GM15510 (cell line): Measurements from ENCODE around the gene SYNE1.

ENCODE experiments used
- POLR2A ChIP-seq: IDR thresholded peaks from 3 replicates; pipeline ENCODE4 v1.6.1; 2011; ENCODE audit warnings: borderline replicate concordance; ENCODE audit not compliant: insufficient read length; ENCODE audit errors: extremely low read depth

SYNE1 gene

DNA sequence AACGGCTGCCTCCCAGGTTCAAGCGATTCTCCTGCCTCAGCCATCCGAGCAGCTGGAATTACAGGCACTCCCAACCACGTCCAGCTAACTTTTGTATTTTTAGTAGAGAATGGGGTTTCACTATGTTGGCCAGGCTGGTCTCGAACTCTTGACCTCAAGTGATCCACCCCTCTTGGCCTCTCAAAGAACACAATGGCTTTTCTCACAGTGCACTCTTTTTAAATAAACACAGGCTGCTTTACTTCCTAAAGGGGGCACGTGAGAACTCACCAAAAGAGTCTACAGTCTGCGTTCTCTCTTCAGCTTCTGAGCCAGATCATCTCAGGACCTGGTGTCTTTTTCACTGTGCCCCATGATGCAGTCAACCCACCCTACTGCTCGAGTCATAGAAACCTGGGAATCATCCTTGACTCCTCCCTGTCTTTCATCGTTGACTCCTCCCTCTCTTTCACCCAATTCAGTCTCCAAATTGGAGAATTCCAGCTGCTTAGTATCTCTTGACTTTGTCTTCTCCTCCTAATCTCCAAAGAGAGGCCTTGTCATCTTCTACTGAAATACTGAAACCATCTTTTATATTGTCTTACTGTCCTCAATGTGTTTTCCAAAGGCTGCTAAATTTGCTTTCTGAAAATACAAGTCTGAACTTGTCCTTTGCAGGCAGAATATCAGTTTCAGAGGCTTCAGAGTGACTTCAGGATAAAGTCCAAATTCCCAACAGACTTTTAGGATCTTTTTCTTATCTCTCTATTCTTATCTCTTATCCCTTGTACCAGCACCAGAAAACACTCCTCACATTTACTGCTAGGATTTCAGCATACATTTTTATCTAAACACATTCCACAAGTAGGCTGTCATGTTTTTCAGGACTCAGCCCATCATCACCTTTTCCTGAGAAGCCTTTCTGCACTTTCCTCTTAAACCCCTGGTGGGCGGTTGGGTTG lies 323.4 kb downstream of the SYNE1 start:
- no peak for TF ChIP-seq POLR2A

GRCh38 chr6:152312434-152312833 lies 324.7 kb downstream of the SYNE1 start:
- no peak for TF ChIP-seq POLR2A

- no peak for TF ChIP-seq POLR2A
These were observed 326.7 kb downstream of the SYNE1 start for GRCh38 chr6:152310371-152310954.

DNA sequence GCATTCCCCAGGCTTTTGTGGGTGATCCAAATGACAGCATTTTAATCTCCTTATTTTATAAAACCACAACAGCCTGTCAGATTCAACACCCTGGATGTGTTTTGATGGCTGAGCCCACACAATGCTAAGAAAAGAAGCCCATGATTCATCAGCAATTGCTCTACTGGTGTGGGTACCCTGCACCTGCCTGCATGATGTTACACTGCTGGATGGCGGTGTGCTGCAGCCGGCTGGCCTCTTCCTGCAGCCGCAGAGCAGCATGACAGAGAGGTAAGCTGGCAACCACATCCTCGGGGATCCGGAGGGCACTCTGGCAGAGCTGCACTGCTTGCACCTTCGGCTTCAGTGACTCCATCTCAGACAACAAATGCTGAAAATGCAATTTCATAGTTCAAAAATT lies 327.5 kb downstream of the SYNE1 start:
- no peak for TF ChIP-seq POLR2A

- no peak for TF ChIP-seq POLR2A
These were observed 328.2 kb downstream of the SYNE1 start for GRCh38 chr6:152309006-152309405.

DNA sequence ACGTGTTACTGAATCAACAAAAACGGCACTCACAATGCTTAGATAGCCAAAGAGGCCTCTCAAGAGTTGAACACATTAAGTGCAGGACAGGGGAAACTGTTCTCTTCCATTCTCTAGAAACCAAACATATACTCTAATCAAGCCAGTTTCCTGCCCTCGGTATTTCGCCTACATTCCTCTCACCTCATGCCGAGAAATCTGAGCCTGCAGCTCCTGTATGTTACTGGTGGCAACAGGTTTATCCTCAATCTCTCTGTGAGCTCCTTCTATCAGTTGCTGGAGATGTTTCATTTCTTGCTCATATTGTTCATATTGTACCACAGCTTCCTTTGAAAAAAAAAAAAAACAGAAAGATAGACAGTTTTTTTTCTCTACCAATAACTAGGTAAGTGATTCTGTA lies 328.9 kb downstream of the SYNE1 start:
- no peak for TF ChIP-seq POLR2A

- no peak for TF ChIP-seq POLR2A
These were observed 331.5 kb downstream of the SYNE1 start for GRCh38 chr6:152305672-152306071.

DNA sequence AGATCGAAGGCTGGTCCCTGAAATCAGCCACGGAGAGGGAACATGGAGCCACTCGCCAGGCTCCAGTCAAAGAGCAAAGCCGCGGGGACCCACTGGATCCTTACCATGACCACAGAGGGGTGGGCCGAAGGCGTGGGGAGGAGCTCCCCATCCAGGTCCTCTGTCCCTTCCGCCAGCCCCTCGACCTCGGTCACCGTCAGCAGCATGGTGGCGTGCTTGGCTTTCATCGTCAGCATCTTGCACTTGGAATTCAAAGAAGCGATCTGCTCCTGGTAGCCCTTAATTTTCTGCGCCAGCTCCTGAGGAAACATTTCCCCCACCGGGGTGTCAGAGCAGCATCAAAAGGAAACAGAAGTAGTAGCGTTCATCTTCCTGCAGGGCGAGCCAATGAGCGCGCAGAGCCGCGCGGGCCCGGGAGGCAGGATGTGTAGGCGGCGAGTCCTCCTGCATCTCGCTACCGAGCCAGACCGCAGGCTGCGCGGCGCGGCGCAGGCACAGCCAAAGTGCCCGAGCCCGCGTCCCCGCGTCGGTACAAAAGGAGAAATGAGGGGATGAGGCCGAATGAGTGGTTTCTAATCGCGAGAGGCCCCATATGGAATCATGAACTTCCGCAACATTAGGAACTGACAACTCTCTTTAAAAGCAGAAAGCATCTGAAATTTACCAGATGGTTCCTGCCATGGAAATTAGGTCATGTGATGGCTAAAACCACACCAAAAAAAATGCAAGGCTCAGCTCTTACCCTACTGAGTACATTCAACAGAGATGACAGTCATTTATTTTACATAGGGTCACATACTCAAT lies 335.2 kb downstream of the SYNE1 start:
- peak; percentile 62 for TF ChIP-seq POLR2A

- TF ChIP-seq POLR2A: no peak
These were observed 336.0 kb downstream of the SYNE1 start for GRCh38 chr6:152301021-152301764.

GRCh38 chr6:152300517-152300916 lies 336.6 kb downstream of the SYNE1 start:
- no peak for TF ChIP-seq POLR2A

DNA sequence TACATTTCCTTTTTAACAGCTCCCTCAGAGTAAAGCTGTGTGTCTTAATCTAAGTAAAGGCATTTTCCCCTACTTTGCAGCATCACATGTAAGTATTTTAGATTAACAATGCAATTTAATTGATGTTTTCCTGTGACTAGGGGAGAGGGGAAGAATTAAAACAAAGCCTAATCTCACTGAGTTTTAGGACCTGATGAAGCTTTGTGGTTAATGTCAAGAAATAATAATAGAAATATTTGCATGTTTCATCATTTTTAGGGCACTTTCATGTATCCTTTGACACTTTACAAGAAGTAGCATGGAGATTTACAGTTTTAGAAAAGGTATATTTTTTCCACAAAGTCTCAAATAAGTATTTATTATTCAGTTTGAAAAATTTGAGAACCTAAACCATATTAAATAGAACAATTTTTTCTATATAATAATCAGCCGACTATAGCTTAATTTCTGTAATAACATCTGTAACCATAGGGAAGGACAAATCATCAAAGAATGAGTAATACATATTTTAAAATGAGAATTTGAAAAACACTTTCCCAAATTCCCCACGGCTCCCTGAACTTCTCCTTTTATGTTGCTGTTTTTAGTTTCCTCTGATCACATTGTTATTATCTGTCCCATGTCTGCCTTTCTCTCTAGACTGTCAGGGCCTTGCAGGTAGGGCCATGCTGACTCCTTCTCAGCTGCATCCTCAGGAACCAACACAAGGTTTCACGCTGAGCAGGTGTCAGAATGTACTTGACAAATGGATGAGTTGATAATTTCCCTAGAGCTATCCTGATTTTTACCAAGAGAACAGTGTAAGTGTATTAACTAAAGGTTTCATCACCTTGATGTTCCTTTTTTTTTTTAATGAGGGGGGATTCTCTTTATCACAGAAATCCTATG lies 338.1 kb downstream of the SYNE1 start:
- TF ChIP-seq POLR2A: no peak

DNA sequence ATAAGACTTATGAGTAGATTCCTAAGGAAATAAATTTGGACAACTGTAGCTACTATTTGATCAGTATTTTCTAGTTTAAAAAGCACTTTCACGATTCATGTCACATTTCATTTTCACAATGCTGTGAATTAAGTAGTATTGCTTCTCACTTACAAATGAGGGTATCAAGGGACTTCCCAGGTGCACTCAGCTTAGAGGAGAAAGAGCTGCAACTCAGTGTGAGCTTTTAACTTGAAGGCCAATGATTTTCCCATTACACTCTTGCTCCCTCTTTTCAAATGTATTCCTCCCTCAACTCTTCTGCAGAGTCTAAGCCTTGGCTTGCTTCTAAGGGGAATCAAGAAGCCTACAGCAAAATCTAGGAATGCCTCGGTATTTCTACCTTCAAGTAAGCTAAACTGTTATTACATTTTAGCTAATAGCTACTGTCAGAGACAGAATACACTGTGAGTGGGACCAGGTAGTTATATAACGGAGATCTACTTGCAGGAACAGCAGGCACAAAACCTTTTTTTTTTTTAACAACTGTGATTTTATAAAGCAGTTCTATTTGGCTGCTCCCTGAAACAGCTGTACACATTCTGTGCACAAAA lies 339.0 kb downstream of the SYNE1 start:
- no peak for TF ChIP-seq POLR2A
